IMR-90 (cell line): ENCODE results near the gene SLC38A5.

Source experiments
- CHD1 ChIP-seq: IDR thresholded peaks from 2 replicates; pipeline ENCODE4 v1.6.1; 2012; ENCODE audit warnings: low read depth, low read length, improper control_type of control experiment
- MAFK ChIP-seq: IDR thresholded peaks from 2 replicates; pipeline ENCODE4 v1.6.1; 2012; ENCODE audit warnings: low read depth, low read length, improper control_type of control experiment
- MAZ ChIP-seq: IDR thresholded peaks from 2 replicates; pipeline ENCODE4 v1.6.1; 2012; ENCODE audit warnings: low read depth, mild to moderate bottlenecking, low read length, improper control_type of control experiment, moderate library complexity, borderline replicate concordance
- MXI1 ChIP-seq: IDR thresholded peaks from 2 replicates; pipeline ENCODE4 v1.6.1; 2012; ENCODE audit warnings: low read depth, mild to moderate bottlenecking, low read length, moderate library complexity, borderline replicate concordance
- NFE2L2 ChIP-seq: fragments of 150-350 bp; IDR thresholded peaks from 2 replicates; pipeline ENCODE4 v1.6.1; 2016; ENCODE audit warnings: low read depth, mild to moderate bottlenecking, low read length
- POLR2A ChIP-seq: IDR thresholded peaks from 2 replicates; pipeline ENCODE4 v1.6.1; 2012; ENCODE audit warnings: mild to moderate bottlenecking, low read depth, low read length
- RAD21 ChIP-seq: IDR thresholded peaks from 2 replicates; pipeline ENCODE4 v1.6.1; 2012; ENCODE audit warnings: low read length, improper control_type of control experiment
- RCOR1 ChIP-seq: IDR thresholded peaks from 2 replicates; pipeline ENCODE4 v1.6.1; 2012; ENCODE audit warnings: mild to moderate bottlenecking, low read length, improper control_type of control experiment; ENCODE audit not compliant: insufficient replicate concordance
- RFX5 ChIP-seq: IDR thresholded peaks from 2 replicates; pipeline ENCODE4 v1.8.0; 2012; ENCODE audit warnings: low read depth, mild to moderate bottlenecking, low read length, moderate library complexity
- SMC3 ChIP-seq: fragments of 150-350 bp; IDR thresholded peaks from 2 replicates; pipeline ENCODE4 v1.6.1; 2016; ENCODE audit warnings: low read depth, mild to moderate bottlenecking, antibody characterized with exemption, low read length, moderate library complexity
- TF ChIP-seq, protein P1 (sequence below): conservative IDR thresholded peaks from 2 replicates; pipeline ENCODE4 v1.5.1; 2012; ENCODE audit warnings: mild to moderate bottlenecking, low read depth, low read length, improper control_type of control experiment
- TF ChIP-seq, protein P2 (sequence below): fragments of 150-350 bp; IDR thresholded peaks from 2 replicates; pipeline ENCODE4 v1.6.1; 2016; ENCODE audit warnings: low read depth, mild to moderate bottlenecking, low read length, moderate library complexity, borderline replicate concordance

DNA sequence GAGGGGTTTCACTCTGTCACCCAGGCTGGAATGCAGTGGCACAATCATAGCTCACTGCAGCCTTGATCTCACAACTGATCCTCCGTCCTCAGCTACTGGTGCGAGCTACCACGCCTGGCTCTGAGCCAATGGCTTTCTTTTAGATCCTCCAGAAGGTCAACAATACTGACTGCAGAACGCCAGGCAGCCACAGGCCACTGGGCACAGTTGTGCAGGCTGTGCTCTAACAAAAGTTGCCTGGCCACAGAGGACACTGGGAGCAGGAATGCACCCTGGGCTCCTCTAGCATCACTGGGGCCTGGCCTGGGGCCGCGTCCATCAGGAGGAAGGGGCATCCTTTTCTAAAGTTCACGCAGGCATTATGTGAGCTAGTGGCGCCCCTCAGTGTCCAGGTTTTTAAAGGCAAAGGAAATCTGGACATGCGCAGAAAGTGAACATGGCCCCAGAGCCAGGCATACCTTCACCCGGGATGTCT, 23.9 kb upstream of the SLC38A5 start:
- TF ChIP-seq, protein P1, sequence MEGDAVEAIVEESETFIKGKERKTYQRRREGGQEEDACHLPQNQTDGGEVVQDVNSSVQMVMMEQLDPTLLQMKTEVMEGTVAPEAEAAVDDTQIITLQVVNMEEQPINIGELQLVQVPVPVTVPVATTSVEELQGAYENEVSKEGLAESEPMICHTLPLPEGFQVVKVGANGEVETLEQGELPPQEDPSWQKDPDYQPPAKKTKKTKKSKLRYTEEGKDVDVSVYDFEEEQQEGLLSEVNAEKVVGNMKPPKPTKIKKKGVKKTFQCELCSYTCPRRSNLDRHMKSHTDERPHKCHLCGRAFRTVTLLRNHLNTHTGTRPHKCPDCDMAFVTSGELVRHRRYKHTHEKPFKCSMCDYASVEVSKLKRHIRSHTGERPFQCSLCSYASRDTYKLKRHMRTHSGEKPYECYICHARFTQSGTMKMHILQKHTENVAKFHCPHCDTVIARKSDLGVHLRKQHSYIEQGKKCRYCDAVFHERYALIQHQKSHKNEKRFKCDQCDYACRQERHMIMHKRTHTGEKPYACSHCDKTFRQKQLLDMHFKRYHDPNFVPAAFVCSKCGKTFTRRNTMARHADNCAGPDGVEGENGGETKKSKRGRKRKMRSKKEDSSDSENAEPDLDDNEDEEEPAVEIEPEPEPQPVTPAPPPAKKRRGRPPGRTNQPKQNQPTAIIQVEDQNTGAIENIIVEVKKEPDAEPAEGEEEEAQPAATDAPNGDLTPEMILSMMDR = peak; percentile 52
- TF ChIP-seq POLR2A (no peak), CHD1 (no peak), MAFK (no peak), RCOR1 (no peak), SMC3 (peak; percentile 37; the same call in 1 of the 2 replicates), RAD21 (peak; percentile 59), MAZ (no peak), RFX5 (no peak), NFE2L2 (no peak), MXI1 (no peak)
- TF ChIP-seq, protein P2, sequence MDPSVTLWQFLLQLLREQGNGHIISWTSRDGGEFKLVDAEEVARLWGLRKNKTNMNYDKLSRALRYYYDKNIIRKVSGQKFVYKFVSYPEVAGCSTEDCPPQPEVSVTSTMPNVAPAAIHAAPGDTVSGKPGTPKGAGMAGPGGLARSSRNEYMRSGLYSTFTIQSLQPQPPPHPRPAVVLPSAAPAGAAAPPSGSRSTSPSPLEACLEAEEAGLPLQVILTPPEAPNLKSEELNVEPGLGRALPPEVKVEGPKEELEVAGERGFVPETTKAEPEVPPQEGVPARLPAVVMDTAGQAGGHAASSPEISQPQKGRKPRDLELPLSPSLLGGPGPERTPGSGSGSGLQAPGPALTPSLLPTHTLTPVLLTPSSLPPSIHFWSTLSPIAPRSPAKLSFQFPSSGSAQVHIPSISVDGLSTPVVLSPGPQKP = no peak
